Thyroid gland (tissue), 4 donors: ENCODE data around the gene ST3GAL4. TPM values are rescaled to one million over a fixed set of nuclear protein-coding genes. Genes with fewer than 3 reads are reported as not detected.

Experiments used
- DNase-seq, 2 donors: peaks; one replicate each; pipeline ENCODE4 v3.0.0-alpha.2; 2019
- H3K27ac ChIP-seq, 3 donors: fragments of 200-600 bp; sonication (generic); 1 replicate in 2 of 3; 2 replicates in 1 of 3; pipeline ENCODE4 v1.5.1; 2016 to 2019; ENCODE audit warnings: mild to moderate bottlenecking in 1 of 3, moderate library complexity in 1 of 3
- H3K27me3 ChIP-seq: fragments of 200-600 bp; sonication (generic); one replicate; pipeline ENCODE4 v1.5.1; 2019
- H3K36me3 ChIP-seq, 2 donors: fragments of 200-600 bp; sonication (generic); one replicate each; pipeline ENCODE4 v1.5.1; 2016 to 2019
- H3K4me1 ChIP-seq, 2 donors: fragments of 200-600 bp; sonication (generic); one replicate each; pipeline ENCODE4 v1.5.1; 2017 to 2019
- H3K4me3 ChIP-seq, 3 donors: fragments of 200-600 bp; sonication (generic); replicated peaks in 1 of 3; 1 replicate in 2 of 3; 2 replicates in 1 of 3; pipeline ENCODE4 v1.5.1; 2016; ENCODE audit warnings: mild to moderate bottlenecking in 1 of 3
- H3K9me3 ChIP-seq: fragments of 200-600 bp; sonication (generic); one replicate; pipeline ENCODE4 v1.5.1; 2017
- CTCF ChIP-seq, 6 experiments: fragments of 200-600 bp in 3 of 6; fragments of 450-650 bp in 3 of 6; sonication (generic) in 3 of 6; IDR thresholded peaks; one replicate each; pipeline ENCODE4 v1.5.1; 2016 to 2019; ENCODE audit warnings: antibody characterized with exemption in 6 of 6, mild to moderate bottlenecking in 2 of 6, inconsistent platforms in 1 of 6, moderate library complexity in 1 of 6
- POLR2A ChIP-seq, 2 donors: fragments of 450-650 bp; IDR thresholded peaks; one replicate each; pipeline ENCODE4 v1.6.1; 2017; ENCODE audit warnings: antibody characterized with exemption in 2 of 2, mild to moderate bottlenecking in 2 of 2, moderate library complexity in 1 of 2
- WGBS, 2 donors: methylation state at CpG; one replicate each; pipeline ENCODE4 v1.1.5; 2017; 5-methylcytosine and 5-hydroxymethylcytosine counted together
- intact Hi-C: fragments of 100-400 bp; cut with DNase I; formaldehyde crosslinking; loops from one replicate; pipeline ENCODE4 v1.15.1; 2023
- total RNA-seq, 4 donors: library from RNA; depleted of rRNA; stranded (reverse); fragments of >200 nt; gene quantifications; one replicate each; pipeline ENCODE4 v1.2.3, GENCODE V29; 2016

ST3GAL4 gene
- total RNA-seq, 4 donors from 2014 or later: 5.3 to 33.9 (median 26.4) TPM

DNA sequence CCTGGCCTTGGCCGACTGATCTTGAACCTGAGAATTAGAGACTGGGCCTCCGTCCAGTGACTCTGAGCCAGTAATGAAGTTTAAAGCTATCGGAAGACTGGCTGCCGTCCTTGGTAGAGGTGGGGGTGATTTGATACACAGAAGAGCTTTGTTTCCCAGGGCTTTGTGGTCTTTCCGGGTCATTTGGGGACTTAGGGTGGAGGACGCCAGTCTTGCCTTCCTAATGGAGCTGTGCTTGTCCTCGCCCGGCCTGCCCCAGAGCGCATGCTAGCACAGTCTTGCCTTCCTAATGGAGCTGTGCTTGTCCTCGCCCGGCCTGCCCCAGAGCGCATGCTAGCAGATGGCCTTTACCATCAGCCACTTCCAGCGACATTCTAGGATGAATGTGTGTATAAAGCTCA lies 65.8 kb downstream of the ST3GAL4 start:
- no peak for DNase-seq
- Histone ChIP-seq H3K4me3 (no peak overlapping the region), H3K27me3 (no peaks in the 10 kb centered on the region), H3K36me3 (no peaks in the 10 kb centered on the region), H3K4me1 (peaks cover under 1 to 7% of the 10 kb centered on the region in 2 donors), H3K27ac (no peak overlapping the region), H3K9me3 (no peaks in the 10 kb centered on the region)
- WGBS, 2 donors: 80 to 82% methylated on average over 8 to 13 of the region's 13 CpGs
- TF ChIP-seq CTCF (IDR thresholded peaks at IDR 0.05): no peak
- TF ChIP-seq POLR2A (IDR thresholded peaks at IDR 0.05): no peak
- intact Hi-C loops: no loop called here

GRCh38 chr11:126422446-126422845 lies 67.0 kb downstream of the ST3GAL4 start:
- WGBS, 2 donors: 92 to 94% methylated on average over 2 of the region's 2 CpGs
- intact Hi-C loops: no loop called here

DNA sequence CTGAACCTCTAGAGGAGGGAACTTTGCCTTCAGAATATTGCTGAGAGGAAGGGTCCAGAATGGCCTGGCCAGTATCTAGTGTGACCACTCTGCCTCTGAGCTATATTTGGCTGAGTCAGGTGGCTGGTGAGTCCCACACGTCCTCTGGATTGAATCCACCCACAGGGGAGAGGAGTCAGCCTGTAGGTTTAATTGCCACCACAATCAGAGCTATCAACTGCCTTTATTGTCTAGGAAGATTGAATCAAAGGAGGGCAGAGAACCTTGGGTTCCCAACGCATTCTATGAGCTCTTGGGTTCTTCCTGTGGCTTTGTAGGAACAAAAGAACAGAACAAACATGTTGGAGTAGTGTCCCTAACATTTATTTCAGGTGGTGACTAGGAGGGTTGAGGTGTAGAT lies 67.7 kb downstream of the ST3GAL4 start:
- WGBS, 2 donors: 66 to 85% methylated on average over 1 to 2 of the region's 2 CpGs
- H3K4me1 ChIP-seq: no peaks in the 10 kb centered on the region
- no peaks in the 10 kb centered on the region for H3K36me3 ChIP-seq
- H3K9me3 ChIP-seq: no peaks in the 10 kb centered on the region
- no peak overlapping the region for H3K27ac ChIP-seq
- no peak overlapping the region for H3K4me3 ChIP-seq
- intact Hi-C loops: no loop called here
- no peak for TF ChIP-seq POLR2A (IDR thresholded peaks at IDR 0.05)
- no peak for TF ChIP-seq CTCF (IDR thresholded peaks at IDR 0.05)
- no peaks in the 10 kb centered on the region for H3K27me3 ChIP-seq
- no peak for DNase-seq

More at GRCh38 chr11:126422446-126422845, 67.0 kb downstream of the ST3GAL4 start:
- H3K9me3 ChIP-seq: no peaks in the 10 kb centered on the region
- H3K27ac ChIP-seq: no peak overlapping the region
- TF ChIP-seq CTCF (IDR thresholded peaks at IDR 0.05): no peak
- no peak for TF ChIP-seq POLR2A (IDR thresholded peaks at IDR 0.05)
- H3K4me3 ChIP-seq: no peak overlapping the region
- no peaks in the 10 kb centered on the region for H3K4me1 ChIP-seq
- no peaks in the 10 kb centered on the region for H3K36me3 ChIP-seq
- DNase-seq: no peak
- H3K27me3 ChIP-seq: no peaks in the 10 kb centered on the region

GRCh38 chr11:126423743-126424142 lies 68.3 kb downstream of the ST3GAL4 start:
- DNase-seq: no peak
- Histone ChIP-seq H3K27me3 (no peaks in the 10 kb centered on the region), H3K4me1 (no peaks in the 10 kb centered on the region), H3K9me3 (no peaks in the 10 kb centered on the region), H3K36me3 (no peaks in the 10 kb centered on the region), H3K4me3 (no peak overlapping the region), H3K27ac (no peak overlapping the region)
- intact Hi-C loops: no loop called here
- WGBS, 2 donors: 43 to 73% methylated on average over 6 to 10 of the region's 11 CpGs
- TF ChIP-seq POLR2A (IDR thresholded peaks at IDR 0.05) (no peak), CTCF (IDR thresholded peaks at IDR 0.05) (no peak)

DNA sequence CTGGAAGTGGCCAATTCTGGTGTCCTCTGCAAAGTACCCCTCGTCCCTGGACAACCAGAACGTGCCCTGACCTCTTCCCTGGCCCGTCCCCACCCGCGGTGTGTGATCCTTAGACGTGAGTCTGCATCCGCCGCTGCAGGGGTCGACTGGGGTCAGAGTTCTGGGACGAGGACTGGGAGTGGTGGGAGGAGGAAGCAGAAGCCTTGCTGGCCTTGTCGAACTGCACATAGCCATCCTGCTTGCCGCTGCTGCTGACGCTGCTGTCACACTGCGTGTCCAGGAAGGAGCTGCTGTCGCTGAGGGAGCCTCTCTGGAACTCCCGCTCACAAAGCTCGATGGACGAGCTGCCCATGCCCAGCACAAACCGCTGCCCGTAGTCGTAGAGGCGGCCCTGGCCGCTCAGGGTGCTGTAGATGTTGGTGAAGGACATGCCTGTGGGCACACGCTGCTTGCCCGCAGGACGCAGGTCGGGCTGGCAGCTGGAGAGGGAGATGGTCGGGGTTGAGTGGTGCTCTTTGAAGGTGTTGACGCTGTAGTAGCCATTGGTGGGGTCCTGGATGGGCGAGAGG lies 69.1 kb downstream of the ST3GAL4 start:
- Histone ChIP-seq H3K27me3 (no peaks in the 10 kb centered on the region), H3K4me3 (no peak overlapping the region), H3K27ac (no peak overlapping the region), H3K9me3 (no peaks in the 10 kb centered on the region), H3K36me3 (no peaks in the 10 kb centered on the region), H3K4me1 (no peaks in the 10 kb centered on the region)
- no peak for DNase-seq
- intact Hi-C loops: no loop called here
- WGBS, 2 donors: 75 to 77% methylated on average over 30 of the region's 30 CpGs
- TF ChIP-seq POLR2A (IDR thresholded peaks at IDR 0.05): no peak
- no peak for TF ChIP-seq CTCF (IDR thresholded peaks at IDR 0.05)
